Esophagus (tissue), 2 donors: ENCODE measurements around the gene ABTB2. TPM values are rescaled to one million over a fixed set of nuclear protein-coding genes. Genes with fewer than 3 reads are reported as not detected.

ENCODE experiments used
- H3K27ac ChIP-seq, 2 donors: one replicate each; pipeline ENCODE4 v1.5.1; 2013; ENCODE audit warnings: low read depth in 2 of 2, mild to moderate bottlenecking in 2 of 2, inconsistent platforms in 1 of 2, low read length in 1 of 2, moderate library complexity in 1 of 2
- H3K27me3 ChIP-seq, 2 donors: one replicate each; pipeline ENCODE4 v1.6.1; 2013; ENCODE audit warnings: low read length in 2 of 2, control low read depth in 1 of 2, mild to moderate bottlenecking in 1 of 2; ENCODE audit not compliant: insufficient read depth in 2 of 2, control insufficient read depth in 1 of 2
- H3K36me3 ChIP-seq, 2 donors: one replicate each; pipeline ENCODE4 v1.6.1; 2013; ENCODE audit warnings: low read length in 1 of 2; ENCODE audit not compliant: control insufficient read depth in 2 of 2, insufficient read depth in 2 of 2
- H3K4me1 ChIP-seq, 2 donors: one replicate each; pipeline ENCODE4 v1.6.1; 2013; ENCODE audit warnings: low read length in 1 of 2; ENCODE audit not compliant: control insufficient read depth in 2 of 2, insufficient read depth in 2 of 2
- H3K4me3 ChIP-seq, 2 donors: one replicate each; pipeline ENCODE4 v1.5.1; 2013; ENCODE audit warnings: low read length in 2 of 2, mild to moderate bottlenecking in 2 of 2, low read depth in 1 of 2, moderate library complexity in 1 of 2
- H3K9me3 ChIP-seq, 2 donors: one replicate each; pipeline ENCODE4 v1.6.1; 2013; ENCODE audit warnings: mild to moderate bottlenecking in 2 of 2, low read depth in 1 of 2, low read length in 1 of 2, moderate library complexity in 1 of 2; ENCODE audit not compliant: control insufficient read depth in 2 of 2, insufficient read depth in 1 of 2
- WGBS, 2 donors: extraction: QIAGEN DNeasy Blood & Tissue Kit; methylation state at CpG; one replicate each; pipeline ENCODE4 v1.1.7; 2013; 5-methylcytosine and 5-hydroxymethylcytosine counted together
- polyA plus RNA-seq, 2 donors: library from polyadenylated mRNA; stranded (reverse); fragments of 200-250 nt; gene quantifications; one replicate each; pipeline ENCODE4 v1.2.3, GENCODE V29; 2013
- donor health status: healthy with polysubstance abuse.
- donor health status: Bipolar disorder and iron deficiency.

Gene ABTB2
- polyA plus RNA-seq, 2 donors, result 3.2 to 4.3 TPM

GRCh38 chr11:34364102-34364501 is 6.3 kb upstream of the ABTB2 start:
- Histone ChIP-seq H3K27me3 (no peaks in the 10 kb centered on the region), H3K4me3 (no peak overlapping the region), H3K4me1 (no peaks in the 10 kb centered on the region), H3K9me3 (no peaks in the 10 kb centered on the region), H3K36me3 (no peaks in the 10 kb centered on the region), H3K27ac (no peak overlapping the region)
- WGBS, 2 donors, result 59 to 66% methylated on average over 3 of the region's 3 CpGs

GRCh38 chr11:34363363-34364084 is 5.7 kb upstream of the ABTB2 start:
- WGBS, 2 donors, result 76 to 85% methylated on average over 8 of the region's 8 CpGs
- no peak overlapping the region for H3K4me3 ChIP-seq
- no peak overlapping the region for H3K27ac ChIP-seq
- peaks cover 0 to 3% of the 10 kb centered on the region in 2 donors for H3K4me1 ChIP-seq
- H3K36me3 ChIP-seq, result no peaks in the 10 kb centered on the region
- H3K27me3 ChIP-seq, result no peaks in the 10 kb centered on the region
- no peaks in the 10 kb centered on the region for H3K9me3 ChIP-seq

GRCh38 chr11:34360046-34360445 is 2.2 kb upstream of the ABTB2 start:
- Histone ChIP-seq H3K4me1 (peaks cover 3 to 10% of the 10 kb centered on the region in 2 donors), H3K27ac (no peak overlapping the region), H3K27me3 (peaks cover 0 to 3% of the 10 kb centered on the region in 2 donors), H3K9me3 (no peaks in the 10 kb centered on the region), H3K36me3 (no peaks in the 10 kb centered on the region), H3K4me3 (no peak overlapping the region)
- 15 to 20% methylated on average over 1 of the region's 1 CpG for WGBS, 2 donors

GRCh38 chr11:34359548-34359891 is 1.7 kb upstream of the ABTB2 start:
- peaks cover 3 to 10% of the 10 kb centered on the region in 2 donors for H3K4me1 ChIP-seq
- 4 to 5% methylated on average over 4 of the region's 4 CpGs for WGBS, 2 donors
- H3K4me3 ChIP-seq, result peak overlapping the region in 1 of 2 donors; percentile 50
- no peaks in the 10 kb centered on the region for H3K9me3 ChIP-seq
- no peaks in the 10 kb centered on the region for H3K36me3 ChIP-seq
- H3K27ac ChIP-seq, result no peak overlapping the region
- peaks cover 0 to 3% of the 10 kb centered on the region in 2 donors for H3K27me3 ChIP-seq

GRCh38 chr11:34358728-34359547 is 1.1 kb upstream of the ABTB2 start:
- 0 to 1% methylated on average over 39 of the region's 39 CpGs for WGBS, 2 donors
- peaks cover 0 to 3% of the 10 kb centered on the region in 2 donors for H3K27me3 ChIP-seq
- H3K4me1 ChIP-seq, result peaks cover 3 to 10% of the 10 kb centered on the region in 2 donors
- no peaks in the 10 kb centered on the region for H3K36me3 ChIP-seq
- H3K27ac ChIP-seq, result peak overlapping the region; percentile 76 to 83
- H3K4me3 ChIP-seq, result peak overlapping the region; percentile 45 to 50
- H3K9me3 ChIP-seq, result no peaks in the 10 kb centered on the region

GRCh38 chr11:34358258-34358727 is 483 bp upstream of the ABTB2 start:
- Histone ChIP-seq H3K27ac (peak overlapping the region; percentile 76 to 83), H3K4me1 (peaks cover 3 to 10% of the 10 kb centered on the region in 2 donors), H3K27me3 (peaks cover 0 to 3% of the 10 kb centered on the region in 2 donors), H3K36me3 (no peaks in the 10 kb centered on the region), H3K9me3 (no peaks in the 10 kb centered on the region), H3K4me3 (peak overlapping the region; percentile 45 to 50)
- 0 to 1% methylated on average over 23 to 25 of the region's 25 CpGs for WGBS, 2 donors

- Histone ChIP-seq H3K4me3 (peak overlapping the region; percentile 23 to 45), H3K27ac (peak overlapping the region; percentile 37 to 45), H3K27me3 (peaks cover 0 to 3% of the 10 kb centered on the region in 2 donors), H3K9me3 (no peaks in the 10 kb centered on the region), H3K36me3 (no peaks in the 10 kb centered on the region), H3K4me1 (peaks cover 3 to 10% of the 10 kb centered on the region in 2 donors)
- WGBS, 2 donors, result 0 to 1% methylated on average over 75 to 83 of the region's 83 CpGs
Observed at GRCh38 chr11:34356913-34357700, 703 bp downstream of the ABTB2 start.

GRCh38 chr11:34356576-34356912 is 1.3 kb downstream of the ABTB2 start:
- peaks cover 0 to 3% of the 10 kb centered on the region in 2 donors for H3K27me3 ChIP-seq
- 9 to 10% methylated on average over 19 of the region's 19 CpGs for WGBS, 2 donors
- no peaks in the 10 kb centered on the region for H3K36me3 ChIP-seq
- peak overlapping the region in 1 of 2 donors; percentile 8 for H3K27ac ChIP-seq
- H3K4me1 ChIP-seq, result peaks cover 3 to 10% of the 10 kb centered on the region in 2 donors
- H3K4me3 ChIP-seq, result peak overlapping the region; percentile 23 to 45
- no peaks in the 10 kb centered on the region for H3K9me3 ChIP-seq

- 52 to 54% methylated on average over 7 of the region's 7 CpGs for WGBS, 2 donors
- Histone ChIP-seq H3K4me3 (peak overlapping the region; percentile 23 to 45), H3K27ac (no peak overlapping the region), H3K36me3 (no peaks in the 10 kb centered on the region), H3K4me1 (peaks cover 3 to 10% of the 10 kb centered on the region in 2 donors), H3K9me3 (no peaks in the 10 kb centered on the region), H3K27me3 (peaks cover 0 to 3% of the 10 kb centered on the region in 2 donors)
Observed at GRCh38 chr11:34356130-34356529, 1.7 kb downstream of the ABTB2 start.
